ENCODE measurements around the gene SEC24D.

DNA sequence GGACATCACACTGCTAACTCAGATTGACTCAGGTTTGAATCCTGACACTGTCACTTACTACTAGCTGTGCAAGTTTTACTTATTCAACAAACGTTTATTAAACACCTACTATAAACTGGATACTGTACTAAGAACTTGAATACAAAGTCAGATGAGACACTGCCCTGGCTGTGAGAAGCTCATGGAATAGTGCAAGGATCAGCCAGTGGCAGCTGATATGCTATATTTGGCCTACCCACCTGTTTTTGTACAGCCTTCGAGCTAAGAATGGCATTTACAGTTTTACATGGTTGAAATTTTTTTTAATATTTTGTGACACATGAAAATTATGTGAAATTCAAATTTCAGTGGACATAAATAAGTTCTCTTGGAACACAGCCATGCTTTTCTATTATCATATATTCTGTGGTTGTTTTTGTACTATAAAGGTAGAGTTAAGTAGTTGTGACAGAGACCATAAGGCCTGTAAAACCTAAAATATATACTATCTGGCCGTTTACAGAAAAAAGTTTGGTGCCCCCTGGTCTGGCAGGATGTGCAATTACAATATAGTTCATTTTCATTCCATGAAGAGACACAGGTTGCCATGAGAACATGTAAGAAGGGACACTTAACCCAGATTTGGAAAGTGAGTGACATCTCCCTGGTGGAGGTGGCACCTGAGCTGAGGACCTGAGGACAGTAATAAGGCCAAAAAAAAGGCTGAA lies 3.4 kb upstream of the SEC24D start:
- TF ChIP-seq, protein P1, sequence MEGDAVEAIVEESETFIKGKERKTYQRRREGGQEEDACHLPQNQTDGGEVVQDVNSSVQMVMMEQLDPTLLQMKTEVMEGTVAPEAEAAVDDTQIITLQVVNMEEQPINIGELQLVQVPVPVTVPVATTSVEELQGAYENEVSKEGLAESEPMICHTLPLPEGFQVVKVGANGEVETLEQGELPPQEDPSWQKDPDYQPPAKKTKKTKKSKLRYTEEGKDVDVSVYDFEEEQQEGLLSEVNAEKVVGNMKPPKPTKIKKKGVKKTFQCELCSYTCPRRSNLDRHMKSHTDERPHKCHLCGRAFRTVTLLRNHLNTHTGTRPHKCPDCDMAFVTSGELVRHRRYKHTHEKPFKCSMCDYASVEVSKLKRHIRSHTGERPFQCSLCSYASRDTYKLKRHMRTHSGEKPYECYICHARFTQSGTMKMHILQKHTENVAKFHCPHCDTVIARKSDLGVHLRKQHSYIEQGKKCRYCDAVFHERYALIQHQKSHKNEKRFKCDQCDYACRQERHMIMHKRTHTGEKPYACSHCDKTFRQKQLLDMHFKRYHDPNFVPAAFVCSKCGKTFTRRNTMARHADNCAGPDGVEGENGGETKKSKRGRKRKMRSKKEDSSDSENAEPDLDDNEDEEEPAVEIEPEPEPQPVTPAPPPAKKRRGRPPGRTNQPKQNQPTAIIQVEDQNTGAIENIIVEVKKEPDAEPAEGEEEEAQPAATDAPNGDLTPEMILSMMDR (conservative IDR thresholded peaks at IDR 0.05; ENCODE audit: low read length), result peak; percentile 20; the same call in 1 of the 2 replicates
- TF ChIP-seq EZH2phosphoT487 (IDR thresholded peaks at IDR 0.05; ENCODE audit: borderline replicate concordance), result no peak
